ENCODE measurements around the gene CFAP97D1.
"Not testable (repeated sequence)": the region's sequence is repeated elsewhere in the genome, so short reads cannot be mapped to it uniquely, and the experiment has no call there.

The CFAP97D1 gene

GRCh38 chr17:43768943-43769342 lies 11.3 kb upstream of the CFAP97D1 start:
- DNase-seq: no peak

- no peak for DNase-seq
Observed at GRCh38 chr17:43769426-43769825, 10.8 kb upstream of the CFAP97D1 start.

GRCh38 chr17:43769859-43770258 lies 10.4 kb upstream of the CFAP97D1 start:
- DNase-seq: no peak

DNA sequence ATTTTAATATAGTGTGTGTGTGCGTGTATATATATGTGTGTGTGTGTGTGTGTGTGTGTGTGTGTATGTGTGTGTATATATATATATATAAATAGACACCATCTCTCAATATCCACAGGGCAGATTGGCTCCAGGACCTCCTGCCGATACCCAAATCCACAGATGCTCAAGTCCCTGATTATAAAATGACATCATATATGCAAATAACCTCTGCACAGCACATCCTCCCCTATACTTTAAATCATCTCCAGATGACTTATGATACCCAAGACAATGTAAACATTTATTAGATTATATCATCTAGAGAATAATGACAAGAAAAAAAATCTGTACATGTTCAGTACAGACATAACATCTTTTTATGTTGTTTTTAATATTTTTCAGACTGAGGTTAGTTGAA lies 9.3 kb upstream of the CFAP97D1 start:
- DNase-seq: no peak

GRCh38 chr17:43771463-43771862 lies 8.8 kb upstream of the CFAP97D1 start:
- DNase-seq: no peak

DNA sequence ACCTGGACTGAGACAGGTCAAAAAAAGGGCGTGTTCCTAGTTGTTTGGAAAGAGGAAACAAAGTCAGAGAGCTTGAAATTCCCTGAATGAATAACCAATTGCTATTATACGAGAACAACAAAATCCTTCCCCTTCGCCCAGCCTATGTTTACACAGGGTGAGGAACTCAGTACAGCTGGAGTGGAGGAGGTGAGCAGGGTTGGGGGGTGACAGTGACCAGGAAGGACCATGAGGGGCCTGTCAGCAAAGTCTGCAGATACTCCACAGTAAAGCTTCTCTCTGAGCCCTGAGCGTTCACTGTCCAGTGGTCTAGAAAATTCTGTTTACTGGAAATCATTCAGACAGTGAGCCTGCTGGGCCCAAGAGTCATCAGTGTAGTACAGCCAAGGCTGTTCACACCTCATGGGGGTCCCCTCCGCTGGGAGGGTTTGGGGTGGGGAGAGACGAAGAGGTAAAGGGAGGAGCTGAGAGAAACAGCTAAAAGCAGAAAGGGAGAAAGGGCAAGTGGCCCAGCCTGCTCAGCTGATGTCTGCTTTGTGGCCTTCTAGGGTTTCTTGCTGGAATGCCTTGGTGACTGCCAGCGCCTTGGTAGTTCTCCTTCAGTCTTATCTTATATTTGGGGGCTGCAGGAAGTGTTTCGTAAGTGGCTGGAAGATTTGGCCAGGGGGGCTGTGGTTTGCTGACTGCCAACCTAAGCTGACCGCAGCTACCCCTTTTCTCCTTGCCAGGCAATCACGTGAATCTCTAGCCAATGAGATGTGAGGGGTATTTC lies 7.2 kb upstream of the CFAP97D1 start:
- DNase-seq: peak; percentile 6

DNA sequence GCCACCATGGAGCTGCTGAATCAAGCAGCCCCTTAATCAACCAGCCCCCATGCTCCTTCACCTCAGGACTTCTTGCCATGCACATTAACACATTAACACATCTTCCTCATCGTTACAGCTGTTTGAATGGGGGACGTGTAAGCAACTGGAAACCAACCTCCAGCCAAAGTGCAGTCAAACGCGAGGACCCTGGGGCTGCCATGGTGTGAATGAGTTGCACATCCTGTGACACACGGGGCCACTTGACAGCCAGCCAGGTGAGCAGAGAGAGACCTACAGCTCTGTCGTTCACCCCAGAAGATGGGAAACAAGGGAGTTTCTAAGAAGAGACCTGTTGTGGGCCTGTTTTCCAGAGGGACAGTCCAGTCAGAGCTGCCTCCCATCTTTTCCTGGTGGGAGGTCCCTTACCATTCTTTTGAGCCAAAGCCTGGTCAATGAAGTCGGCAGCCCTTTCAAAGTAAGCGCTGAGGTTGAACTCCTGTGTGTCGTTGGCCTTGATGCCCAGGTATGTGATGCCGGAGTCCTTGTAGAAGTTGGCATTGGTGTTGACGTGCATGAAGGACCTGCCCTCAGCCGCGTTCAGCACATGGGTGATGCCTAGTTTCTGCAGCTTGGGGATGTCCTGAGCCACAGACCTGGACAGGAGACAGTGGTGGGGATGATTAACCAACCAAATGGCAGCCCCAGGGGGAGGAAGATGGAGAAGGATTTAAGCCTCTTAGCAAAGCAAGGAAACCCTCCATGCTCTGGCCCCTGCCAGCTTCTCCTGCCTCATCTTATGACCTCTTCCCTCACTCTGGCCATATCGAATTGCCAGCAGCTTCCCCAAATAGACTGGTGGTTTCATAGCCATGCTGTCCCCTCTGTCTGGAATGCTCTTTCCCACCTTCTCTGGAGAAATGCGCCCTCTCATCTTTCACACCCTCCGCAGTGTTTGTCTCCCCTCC lies 5.7 kb upstream of the CFAP97D1 start:
- DNase-seq: no peak

- DNase-seq: peak; percentile 57
Observed at GRCh38 chr17:43778337-43779144, 1.7 kb upstream of the CFAP97D1 start, which contains the start of gene DUSP3. DUSP3 (minus strand) TSS chr17:43778977; CDS start chr17:43778924, 53 bp downstream.

GRCh38 chr17:43779145-43780125 lies 800 bp upstream of the CFAP97D1 start:
- no peak for DNase-seq

- DNase-seq: no peak
Observed at GRCh38 chr17:43782913-43783680, 2.9 kb downstream of the CFAP97D1 start.

DNA sequence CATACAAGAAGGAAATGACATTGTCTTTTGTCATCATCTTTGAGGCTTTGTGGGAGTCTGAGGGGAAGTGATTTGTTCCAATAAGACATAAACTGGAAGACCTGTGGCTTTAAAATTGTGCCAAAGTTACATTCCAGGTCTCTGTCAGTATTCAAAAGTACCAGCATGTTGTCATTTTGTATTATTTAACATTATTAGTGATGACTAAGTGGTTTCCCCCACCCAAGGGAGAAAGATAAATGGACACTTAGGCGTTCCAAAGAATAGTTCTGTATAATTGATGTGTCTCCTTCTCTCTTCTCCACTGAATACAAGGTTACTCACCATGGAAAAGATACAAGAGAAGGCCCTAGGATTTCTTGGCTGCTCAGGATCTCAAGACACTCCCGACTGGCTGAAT lies 3.8 kb downstream of the CFAP97D1 start:
- DNase-seq: no peak

DNA sequence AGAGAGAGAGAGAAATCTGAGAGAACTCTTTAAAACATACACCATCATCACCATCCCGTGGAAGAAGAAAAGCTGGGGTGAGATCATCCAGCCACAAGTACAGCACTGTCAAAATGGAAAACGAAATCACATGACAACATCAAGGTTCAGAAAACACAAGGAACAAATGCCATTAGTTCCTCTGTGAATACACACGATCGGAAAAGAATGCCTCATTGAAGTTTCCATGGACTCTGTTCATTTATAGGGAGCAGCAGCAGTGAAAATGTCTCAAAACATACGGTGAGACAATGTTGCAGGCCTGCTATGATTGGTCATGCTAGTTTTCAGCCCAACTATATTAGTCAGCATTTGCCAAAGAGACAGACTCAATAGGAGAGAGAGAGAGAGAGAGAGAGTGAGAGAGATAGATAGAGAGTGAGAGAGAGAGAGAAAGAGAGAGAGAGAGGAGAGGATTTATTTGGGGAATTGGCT lies 4.4 kb downstream of the CFAP97D1 start:
- DNase-seq: no peak

- no peak for DNase-seq
Observed at GRCh38 chr17:43787728-43788127, 7.5 kb downstream of the CFAP97D1 start.

DNA sequence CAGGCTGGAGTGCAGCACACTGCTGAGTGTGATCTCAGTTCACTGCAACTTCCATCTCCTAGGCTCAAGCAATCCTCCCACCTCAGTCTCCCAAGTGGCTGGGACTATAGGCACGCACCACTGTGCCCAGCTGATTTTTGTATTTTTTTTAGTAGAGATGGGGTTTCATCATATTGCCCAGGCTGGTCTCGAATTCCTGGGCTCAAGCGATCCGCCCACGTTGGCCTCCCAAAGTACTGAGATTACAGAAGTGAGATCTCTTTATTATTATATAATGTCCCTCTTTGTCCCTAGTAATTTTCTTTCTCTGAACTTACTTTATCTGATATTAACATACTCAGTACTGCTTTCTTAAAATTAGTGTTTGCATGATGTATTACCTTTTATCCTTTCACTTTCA lies 8.3 kb downstream of the CFAP97D1 start:
- DNase-seq: no peak

DNA sequence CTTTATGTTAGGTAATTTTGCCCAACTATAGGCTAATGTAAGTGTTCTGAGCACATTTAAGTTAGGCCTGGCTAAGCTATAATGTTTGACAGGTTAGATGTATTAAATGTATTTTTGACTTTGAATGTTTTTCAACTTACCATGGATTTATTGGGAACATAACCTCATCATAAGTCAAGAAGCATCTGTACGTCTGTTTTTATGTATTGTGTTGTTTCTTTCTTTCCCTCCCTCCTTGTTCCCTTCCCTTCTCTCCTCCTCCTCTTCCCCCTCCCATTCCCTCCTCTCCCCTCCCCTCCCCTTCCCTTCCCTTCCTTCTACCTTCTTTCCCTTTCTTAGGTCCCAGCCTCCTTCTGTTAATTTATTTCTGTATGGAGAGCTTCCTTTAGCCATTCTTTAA lies 9.2 kb downstream of the CFAP97D1 start:
- no peak for DNase-seq

DNA sequence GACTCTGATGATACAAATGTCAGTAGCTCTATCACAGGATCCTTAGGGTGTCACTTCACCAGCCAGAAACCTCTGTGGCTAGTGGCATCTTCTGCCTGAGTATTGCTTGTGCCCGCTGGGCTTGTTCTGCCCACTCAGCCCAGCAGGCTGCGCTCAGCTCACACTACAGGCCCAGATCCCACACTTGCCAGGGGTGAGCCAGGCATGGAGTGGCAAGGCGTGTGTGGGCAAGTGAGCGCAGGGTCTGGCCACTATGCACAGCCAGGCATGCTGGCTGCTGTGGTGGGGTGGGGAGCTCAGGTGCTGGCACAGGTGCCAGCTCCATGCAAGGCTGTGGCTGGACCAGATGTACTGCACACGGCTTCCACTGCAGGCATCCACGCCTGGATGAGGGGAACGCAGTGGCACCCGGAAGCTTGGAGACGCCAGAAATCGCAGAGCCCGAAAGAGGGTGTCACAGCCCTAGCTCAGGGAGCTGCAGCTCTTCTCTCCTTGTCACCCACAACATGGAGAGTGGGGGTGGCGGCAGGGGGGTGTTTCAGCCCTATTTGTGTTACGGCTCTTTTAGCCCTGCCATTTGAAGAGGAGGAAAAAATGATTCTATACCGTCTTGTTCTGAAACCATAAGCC lies 10.2 kb downstream of the CFAP97D1 start:
- no peak for DNase-seq

DNA sequence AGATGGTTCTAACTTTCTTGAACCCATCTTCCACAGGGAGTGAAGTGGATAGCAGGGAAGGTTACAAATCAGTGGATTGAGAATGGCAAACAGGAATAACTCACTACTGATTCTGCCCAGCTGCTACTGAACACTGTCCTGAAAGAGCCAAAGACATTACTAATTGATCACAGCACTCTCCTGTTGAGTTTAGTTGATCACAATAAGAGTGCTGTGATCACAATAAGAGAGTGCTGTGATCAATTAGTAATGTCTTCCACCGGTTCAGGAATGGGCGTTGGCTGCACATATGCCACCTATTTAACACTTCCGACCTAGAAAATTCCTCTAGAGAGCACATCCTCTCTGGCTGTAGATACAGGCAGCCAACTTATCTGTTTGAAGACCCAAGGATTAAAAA lies 11.4 kb downstream of the CFAP97D1 start:
- peak; percentile 23 for DNase-seq

- DNase-seq: not testable (repeated sequence)
Observed at GRCh38 chr17:43792668-43793067, 12.4 kb downstream of the CFAP97D1 start.

DNA sequence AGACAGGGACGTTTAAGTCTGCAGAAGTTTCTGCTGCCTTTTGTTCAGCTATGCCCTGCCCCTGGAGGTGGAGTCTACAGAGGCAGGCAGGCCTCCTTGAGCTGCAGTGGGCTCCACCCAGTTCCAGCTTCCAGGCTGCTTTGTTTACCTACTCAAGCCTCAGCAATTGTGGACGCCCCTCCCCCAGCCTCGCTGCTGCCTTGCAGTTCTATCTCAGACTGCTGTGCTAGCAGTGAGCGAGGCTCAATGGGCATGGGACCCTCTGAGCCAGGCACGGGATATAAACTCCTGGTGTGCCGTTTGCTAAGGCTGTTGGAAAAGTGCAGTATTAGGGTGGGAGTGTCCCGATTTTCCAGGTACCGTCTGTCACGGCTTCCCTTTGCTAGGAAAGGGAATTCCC lies 17.8 kb downstream of the CFAP97D1 start:
- DNase-seq: not testable (repeated sequence)

- no peak for DNase-seq
Observed at GRCh38 chr17:43799047-43799446, 18.8 kb downstream of the CFAP97D1 start.

Measured in CD4-positive, alpha-beta T cell treated with Interleukin-4 for 4 hours (primary cell).